Nephron progenitor cell (in vitro differentiated cells): ENCODE results near the gene C4orf54.

Source experiments
- DNase-seq: peaks from one replicate; pipeline ENCODE4 v3.0.0; 2021
- H3K27ac Mint-ChIP-seq: 2 replicates; pipeline ENCODE4 v1.8.0; 2021; ENCODE audit warnings: mild to moderate bottlenecking, moderate library complexity, mixed read lengths
- H3K27me3 Mint-ChIP-seq: 2 replicates; pipeline ENCODE4 v1.8.0; 2021; ENCODE audit warnings: mild to moderate bottlenecking, low read depth, mixed read lengths; ENCODE audit not compliant: poor library complexity
- H3K36me3 Mint-ChIP-seq: 2 replicates; pipeline ENCODE4 v1.8.0; 2021; ENCODE audit warnings: low read depth, mixed read lengths
- H3K4me1 Mint-ChIP-seq: 2 replicates; pipeline ENCODE4 v1.8.0; 2021; ENCODE audit warnings: mixed read lengths
- H3K4me3 Mint-ChIP-seq: 2 replicates; pipeline ENCODE4 v1.8.0; 2021; ENCODE audit warnings: mild to moderate bottlenecking, moderate library complexity, mixed read lengths
- H3K9me3 Mint-ChIP-seq: 2 replicates; pipeline ENCODE4 v1.8.0; 2021; ENCODE audit warnings: mild to moderate bottlenecking, moderate library complexity, mixed read lengths
- TF ChIP-seq, protein P1 (sequence below): fragments of 200-600 bp; sonication (generic); IDR thresholded peaks from 2 replicates; pipeline ENCODE4 v1.5.0; 2021; ENCODE audit warnings: antibody characterized with exemption

C4orf54 gene

DNA sequence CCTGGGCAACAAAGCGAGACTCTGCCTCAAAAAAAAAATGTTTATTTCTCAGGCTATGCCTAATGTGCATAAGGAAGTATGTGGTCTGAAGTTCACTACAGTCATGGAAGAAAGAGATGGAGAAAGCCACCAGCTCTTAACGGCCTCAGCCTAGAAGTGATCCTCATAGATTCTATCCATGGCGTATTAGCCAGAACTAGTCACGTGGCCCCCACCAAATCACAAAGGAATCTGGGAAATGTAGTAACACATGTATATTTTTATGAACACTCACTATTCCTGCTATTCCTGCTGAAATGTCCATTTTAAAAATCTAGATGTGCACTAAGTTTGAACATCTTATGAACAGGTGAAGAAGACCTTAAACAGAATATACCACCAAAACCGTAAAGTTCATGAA, 49.2 kb downstream of the C4orf54 start:
- H3K36me3 Mint-ChIP-seq = no peaks in the 10 kb centered on the region
- DNase-seq = no peak
- H3K4me3 Mint-ChIP-seq = no peak overlapping the region
- H3K4me1 Mint-ChIP-seq = peaks cover 6% of the 10 kb centered on the region
- TF ChIP-seq, protein P1, sequence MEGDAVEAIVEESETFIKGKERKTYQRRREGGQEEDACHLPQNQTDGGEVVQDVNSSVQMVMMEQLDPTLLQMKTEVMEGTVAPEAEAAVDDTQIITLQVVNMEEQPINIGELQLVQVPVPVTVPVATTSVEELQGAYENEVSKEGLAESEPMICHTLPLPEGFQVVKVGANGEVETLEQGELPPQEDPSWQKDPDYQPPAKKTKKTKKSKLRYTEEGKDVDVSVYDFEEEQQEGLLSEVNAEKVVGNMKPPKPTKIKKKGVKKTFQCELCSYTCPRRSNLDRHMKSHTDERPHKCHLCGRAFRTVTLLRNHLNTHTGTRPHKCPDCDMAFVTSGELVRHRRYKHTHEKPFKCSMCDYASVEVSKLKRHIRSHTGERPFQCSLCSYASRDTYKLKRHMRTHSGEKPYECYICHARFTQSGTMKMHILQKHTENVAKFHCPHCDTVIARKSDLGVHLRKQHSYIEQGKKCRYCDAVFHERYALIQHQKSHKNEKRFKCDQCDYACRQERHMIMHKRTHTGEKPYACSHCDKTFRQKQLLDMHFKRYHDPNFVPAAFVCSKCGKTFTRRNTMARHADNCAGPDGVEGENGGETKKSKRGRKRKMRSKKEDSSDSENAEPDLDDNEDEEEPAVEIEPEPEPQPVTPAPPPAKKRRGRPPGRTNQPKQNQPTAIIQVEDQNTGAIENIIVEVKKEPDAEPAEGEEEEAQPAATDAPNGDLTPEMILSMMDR = no peak
- H3K9me3 Mint-ChIP-seq = no peaks in the 10 kb centered on the region
- H3K27me3 Mint-ChIP-seq = peaks cover 2% of the 10 kb centered on the region
- H3K27ac Mint-ChIP-seq = no peak overlapping the region
